Pons (tissue), 1 donor: ENCODE data around the gene ITCH.
A peak's percentile ranks its signal among the peaks of the same experiment; 100 is the strongest.
"Not testable (repeated sequence)": the region's sequence is repeated elsewhere in the genome, so short reads cannot be mapped to it uniquely, and the experiment has no call there.

ENCODE experiments used
- DNase-seq: peaks from one replicate; pipeline ENCODE4 v3.0.0-alpha.2; 2016; ENCODE audit warnings: low spot score

ITCH gene

GRCh38 chr20:34458631-34459030 is 95.6 kb downstream of the ITCH start:
- no peak for DNase-seq

GRCh38 chr20:34459209-34459897 is 96.3 kb downstream of the ITCH start:
- DNase-seq = no peak

GRCh38 chr20:34461779-34462087 is 98.7 kb downstream of the ITCH start:
- DNase-seq = no peak

GRCh38 chr20:34468951-34469350 is 105.9 kb downstream of the ITCH start:
- no peak for DNase-seq

GRCh38 chr20:34472246-34472925 is 109.3 kb downstream of the ITCH start:
- peak; percentile 17 for DNase-seq

- peak; percentile 64 for DNase-seq
These were observed 110.3 kb downstream of the ITCH start for GRCh38 chr20:34473262-34473883.

- DNase-seq = peak; percentile 44
These were observed 113.1 kb downstream of the ITCH start for GRCh38 chr20:34475979-34476736.

- no peak for DNase-seq
These were observed 116.6 kb downstream of the ITCH start for GRCh38 chr20:34479627-34480026.

GRCh38 chr20:34482154-34482553 is 119.1 kb downstream of the ITCH start:
- not testable (repeated sequence) for DNase-seq

- DNase-seq = not testable (repeated sequence)
These were observed 120.6 kb downstream of the ITCH start for GRCh38 chr20:34483585-34484220.

- DNase-seq = no peak
These were observed 122.1 kb downstream of the ITCH start for GRCh38 chr20:34485068-34485634.

GRCh38 chr20:34491226-34491931 is 128.3 kb downstream of the ITCH start:
- DNase-seq = no peak

GRCh38 chr20:34491932-34492509 is 128.9 kb downstream of the ITCH start:
- DNase-seq = no peak

- DNase-seq = no peak
These were observed 130.6 kb downstream of the ITCH start for GRCh38 chr20:34493646-34494045.

- DNase-seq = no peak
These were observed 132.2 kb downstream of the ITCH start for GRCh38 chr20:34495307-34495706.

GRCh38 chr20:34495916-34496315 is 132.8 kb downstream of the ITCH start:
- DNase-seq = no peak

- DNase-seq = not testable (repeated sequence)
These were observed 134.5 kb downstream of the ITCH start for GRCh38 chr20:34497596-34497995.

GRCh38 chr20:34500823-34501222 is 137.8 kb downstream of the ITCH start:
- DNase-seq = no peak

GRCh38 chr20:34506480-34506879 is 143.4 kb downstream of the ITCH start:
- DNase-seq = peak; percentile 21

- peak; percentile 56 for DNase-seq
These were observed 144.8 kb downstream of the ITCH start for GRCh38 chr20:34507702-34508413.
